Activated CD4-positive, CD25-positive, alpha-beta regulatory T cell treated with anti-CD3 and anti-CD28 coated beads, Interleukin-2, amount 50 U/mL, for 72 hours (primary cell): Measurements from ENCODE around the gene MOXD1.
"Not testable (repeated sequence)": the region's sequence is repeated elsewhere in the genome, so short reads cannot be mapped to it uniquely, and the experiment has no call there.

ENCODE experiments used
- DNase-seq: peaks from one replicate; pipeline ENCODE4 v3.0.0; 2021

Gene MOXD1

GRCh38 chr6:132351986-132352385, 49.3 kb downstream of the MOXD1 start:
- not testable (repeated sequence) for DNase-seq

DNA sequence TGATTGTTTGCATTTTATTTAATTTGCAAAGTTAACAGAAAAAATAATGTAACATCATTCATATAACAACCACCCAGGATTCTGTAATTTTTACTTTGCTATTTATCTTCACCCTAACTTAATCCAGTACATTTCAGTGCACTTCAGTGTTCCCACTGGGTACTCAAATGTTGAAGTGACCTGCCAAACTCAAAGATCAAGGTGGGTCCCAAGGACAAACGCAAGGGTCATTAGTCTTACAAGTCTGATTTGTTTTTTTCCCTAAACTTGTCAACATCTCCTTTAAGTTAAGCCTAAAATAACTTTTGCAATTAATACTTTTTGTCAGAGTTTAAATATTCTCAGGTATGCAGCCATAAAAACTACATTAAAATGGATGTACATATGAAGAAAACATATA, 53.0 kb downstream of the MOXD1 start:
- no peak for DNase-seq

DNA sequence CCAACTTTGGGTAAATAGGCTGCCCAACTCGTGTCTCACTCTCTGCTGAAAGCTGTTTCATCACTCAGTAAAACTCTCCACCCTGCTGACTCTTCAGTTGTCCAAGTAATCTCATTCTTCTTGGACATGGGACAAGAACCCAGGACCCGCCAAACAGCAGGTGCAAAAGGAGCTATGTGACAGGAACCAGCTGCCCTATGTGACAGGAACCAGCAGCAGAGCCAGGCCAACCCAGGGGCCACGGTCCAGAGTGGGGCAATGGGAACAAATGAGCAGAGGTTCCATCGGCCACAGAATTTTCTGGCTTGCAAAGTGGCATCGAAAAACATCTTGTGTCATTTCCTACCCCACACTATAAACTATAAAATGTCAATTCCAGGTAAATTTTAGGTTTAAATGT, 56.5 kb downstream of the MOXD1 start:
- DNase-seq = no peak

DNA sequence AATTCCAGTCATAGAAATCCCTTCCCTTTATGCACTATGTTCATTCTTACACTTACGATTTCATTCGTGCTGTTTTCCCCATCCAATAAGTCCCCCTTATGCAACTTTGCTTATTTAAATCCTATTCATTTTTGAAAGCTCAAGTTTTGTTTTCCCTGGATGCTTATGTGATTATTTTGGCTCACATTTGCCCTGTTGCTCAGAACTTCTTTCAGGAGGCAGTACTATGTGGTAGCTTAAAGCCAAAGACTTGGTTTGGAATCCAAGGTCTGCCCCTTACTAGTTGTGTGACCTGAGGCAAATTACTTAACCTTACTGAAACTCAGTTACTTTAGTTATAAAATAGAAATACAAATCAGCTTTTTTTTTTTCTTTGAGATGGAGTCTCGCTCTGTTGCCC, 59.6 kb downstream of the MOXD1 start:
- DNase-seq = no peak

DNA sequence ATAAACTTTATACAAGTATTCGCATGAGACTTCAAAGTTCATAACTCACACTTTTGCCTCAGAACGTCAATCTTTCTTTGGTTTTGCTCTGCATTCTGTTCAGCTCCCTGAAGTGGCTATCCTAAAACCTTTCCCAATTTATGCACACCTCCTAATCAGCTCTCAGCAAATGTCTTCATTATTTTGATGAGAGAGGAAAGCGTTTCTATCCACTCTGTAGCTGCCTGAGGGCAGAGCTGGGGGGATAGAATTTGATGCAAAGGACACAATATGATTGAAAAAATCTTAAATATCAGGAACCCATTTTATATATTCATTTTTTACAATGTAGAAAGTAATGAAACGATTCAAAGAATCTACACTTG, 66.8 kb downstream of the MOXD1 start:
- DNase-seq = no peak

GRCh38 chr6:132333639-132334520, 67.4 kb downstream of the MOXD1 start:
- DNase-seq = no peak

GRCh38 chr6:132330759-132331158, 70.5 kb downstream of the MOXD1 start:
- DNase-seq = no peak

- no peak for DNase-seq
Measured at GRCh38 chr6:132322398-132322797, 78.9 kb downstream of the MOXD1 start.

GRCh38 chr6:132320007-132320406, 81.3 kb downstream of the MOXD1 start:
- DNase-seq = no peak

GRCh38 chr6:132316970-132317369, 84.3 kb downstream of the MOXD1 start:
- DNase-seq = no peak

DNA sequence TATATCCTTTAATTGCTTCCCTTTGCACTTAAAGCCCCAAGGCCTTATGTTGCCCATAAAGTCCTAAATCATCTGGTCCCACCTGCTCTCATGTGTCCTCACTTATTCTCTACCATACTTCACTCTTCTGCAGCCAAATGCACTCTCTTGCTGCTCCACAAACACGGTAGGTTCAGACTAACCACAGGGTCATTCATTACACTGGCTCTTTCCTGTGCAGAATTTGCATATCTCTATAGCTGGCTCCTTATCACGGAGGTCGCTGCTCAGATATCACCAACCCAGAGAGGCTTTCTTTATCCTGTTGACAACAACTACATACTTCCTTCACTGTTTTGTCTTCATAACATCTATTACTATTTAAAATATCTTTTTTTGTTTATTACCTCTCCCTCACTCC, 86.8 kb downstream of the MOXD1 start:
- DNase-seq = no peak

- DNase-seq = no peak
Measured at GRCh38 chr6:132310921-132311320, 90.4 kb downstream of the MOXD1 start.

- not testable (repeated sequence) for DNase-seq
Measured at GRCh38 chr6:132310151-132310550, 91.1 kb downstream of the MOXD1 start.

DNA sequence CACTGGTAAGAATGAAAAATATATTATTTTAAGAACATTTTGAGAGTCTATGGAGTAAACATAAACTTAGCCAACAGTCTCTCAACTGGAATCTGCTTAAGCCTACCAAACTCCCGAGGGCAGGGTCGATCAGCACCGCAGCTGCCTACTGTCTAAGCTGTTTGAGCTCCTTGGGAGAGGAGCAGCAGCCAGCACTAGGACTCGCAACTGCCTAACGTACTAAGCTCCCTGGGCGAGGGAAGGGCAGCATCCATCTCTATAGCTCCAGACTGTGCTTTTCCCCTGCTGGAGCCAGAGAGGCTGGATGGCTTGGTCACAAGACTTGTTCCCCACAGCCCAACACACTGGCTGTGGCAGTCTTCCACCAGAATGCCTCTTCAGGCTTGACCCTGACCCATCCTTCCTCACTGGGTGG, 96.4 kb downstream of the MOXD1 start:
- no peak for DNase-seq

DNA sequence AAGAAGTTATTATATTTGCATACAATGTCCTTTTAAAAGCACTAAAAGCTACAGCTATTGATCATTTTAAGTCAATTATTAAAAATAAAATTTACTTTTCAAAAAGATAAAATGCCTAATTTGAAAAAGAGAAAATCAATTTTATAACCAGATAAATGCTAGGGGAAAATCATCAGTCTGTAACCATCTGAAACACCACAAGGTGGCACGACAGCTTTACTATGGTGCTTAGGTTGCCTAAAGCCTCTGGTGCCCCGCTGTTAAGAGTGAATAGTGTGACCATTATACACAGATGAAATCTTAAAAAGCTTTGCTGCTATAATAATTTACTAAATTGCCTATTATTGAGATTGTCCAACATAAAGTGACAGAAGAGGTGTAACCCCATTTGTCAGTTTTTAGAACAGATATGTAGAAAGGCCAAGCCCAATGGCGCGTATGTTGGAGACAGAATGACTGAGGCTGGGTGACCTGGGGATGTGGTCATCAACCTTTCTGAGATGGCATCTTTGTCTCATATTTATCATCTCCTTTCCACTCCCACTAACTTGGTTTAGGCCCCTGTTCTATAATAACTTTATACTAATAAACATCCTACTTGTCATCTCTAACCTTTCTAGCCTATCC, 100.8 kb downstream of the MOXD1 start:
- DNase-seq = no peak

DNA sequence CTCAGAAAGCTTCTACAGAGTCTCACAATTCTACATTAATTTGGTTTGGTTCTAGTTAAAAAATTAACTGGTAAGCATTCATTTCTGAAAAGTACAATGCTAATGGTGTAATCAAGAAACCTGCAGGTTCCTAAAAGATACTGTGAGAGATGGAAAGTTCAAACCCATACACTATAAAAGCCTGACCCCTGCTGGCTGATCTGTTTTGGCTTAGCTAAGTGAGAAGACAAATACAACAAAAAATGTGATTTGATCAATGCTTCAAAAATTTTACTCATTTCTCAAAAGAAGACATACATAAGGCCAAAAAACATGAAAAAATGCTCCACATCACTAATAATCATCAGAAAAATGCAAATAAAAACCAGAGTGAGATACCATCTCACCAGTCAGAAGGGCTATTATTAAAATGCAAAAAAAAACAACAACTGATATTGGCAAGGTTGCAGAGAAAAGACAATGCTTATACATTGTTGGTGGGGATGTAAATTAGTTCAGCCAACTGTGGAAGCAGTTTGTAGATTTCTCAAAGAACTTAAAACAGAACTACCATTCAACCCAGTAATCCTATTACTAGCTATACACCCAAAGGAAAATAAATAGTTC, 102.8 kb downstream of the MOXD1 start:
- DNase-seq = no peak

DNA sequence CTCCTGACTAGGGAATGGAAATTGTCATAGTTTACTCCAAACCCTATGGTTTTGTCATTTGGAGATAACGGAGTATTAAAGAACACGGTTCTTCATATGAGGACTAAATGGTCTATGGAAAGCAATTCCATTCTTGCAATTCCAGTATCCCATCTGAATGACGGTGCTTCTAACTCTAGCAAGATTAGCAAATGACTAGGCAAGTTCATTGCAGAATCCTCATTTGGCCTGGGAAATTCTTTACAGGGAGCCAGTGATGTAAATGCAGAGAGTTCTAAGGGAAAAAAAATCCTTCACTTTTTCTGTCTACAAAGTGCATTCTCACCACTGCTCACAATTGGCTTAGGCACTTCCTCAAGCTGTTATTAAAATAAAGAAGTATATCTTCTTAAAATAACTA, 111.5 kb downstream of the MOXD1 start:
- no peak for DNase-seq

DNA sequence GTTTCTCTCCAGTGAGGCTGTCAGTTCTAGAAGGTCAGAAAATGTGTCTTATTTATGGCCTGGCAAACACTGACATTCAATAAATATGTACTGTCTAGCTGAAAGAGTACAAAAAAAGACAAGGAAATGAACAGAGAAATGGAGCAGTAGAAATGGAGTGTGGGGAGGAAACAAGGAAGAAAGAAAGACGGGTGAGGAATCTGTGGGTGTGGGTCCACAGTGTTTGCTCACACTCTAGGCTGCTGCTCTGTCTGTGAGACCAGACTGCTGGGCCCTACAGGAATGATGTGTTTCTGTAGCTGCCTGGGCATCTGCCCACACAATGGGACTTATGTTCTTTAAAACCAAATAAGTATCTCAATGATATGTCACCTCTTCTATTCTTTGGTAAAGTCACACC, 114.2 kb downstream of the MOXD1 start:
- no peak for DNase-seq

DNA sequence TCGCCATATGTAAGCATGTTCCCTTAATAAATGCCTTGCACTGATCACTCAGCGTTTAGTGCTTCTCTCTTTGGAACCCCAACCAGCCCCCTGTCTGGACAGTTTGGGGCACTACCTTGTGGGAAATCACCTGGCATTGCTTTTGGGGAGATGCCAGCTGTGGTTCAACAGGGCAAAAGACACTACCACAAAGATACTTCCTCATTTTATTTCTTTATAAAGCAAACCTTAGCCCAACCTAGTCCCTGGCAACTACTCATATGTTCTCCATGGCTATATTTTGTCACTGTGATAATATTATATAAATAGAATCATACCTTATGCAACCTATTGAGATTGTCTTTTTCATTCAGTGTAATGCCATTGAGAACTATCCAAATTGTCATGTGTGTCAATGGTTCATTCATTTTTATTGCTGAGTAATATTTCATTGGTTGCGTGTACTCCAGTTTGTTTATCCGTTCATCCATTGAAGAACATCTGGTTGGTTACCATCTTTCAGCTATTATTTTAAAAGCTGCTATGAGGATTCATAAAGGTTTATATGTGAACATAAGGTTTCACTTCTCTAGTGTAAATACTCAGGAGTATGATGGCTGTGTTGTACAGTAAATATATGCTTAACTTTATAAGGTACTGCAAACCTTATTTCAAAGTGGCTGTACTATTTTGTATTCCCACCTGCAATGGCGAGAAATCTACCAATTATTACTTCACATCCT, 114.8 kb downstream of the MOXD1 start:
- no peak for DNase-seq

- no peak for DNase-seq
Measured at GRCh38 chr6:132285004-132285780, 116.1 kb downstream of the MOXD1 start.

DNA sequence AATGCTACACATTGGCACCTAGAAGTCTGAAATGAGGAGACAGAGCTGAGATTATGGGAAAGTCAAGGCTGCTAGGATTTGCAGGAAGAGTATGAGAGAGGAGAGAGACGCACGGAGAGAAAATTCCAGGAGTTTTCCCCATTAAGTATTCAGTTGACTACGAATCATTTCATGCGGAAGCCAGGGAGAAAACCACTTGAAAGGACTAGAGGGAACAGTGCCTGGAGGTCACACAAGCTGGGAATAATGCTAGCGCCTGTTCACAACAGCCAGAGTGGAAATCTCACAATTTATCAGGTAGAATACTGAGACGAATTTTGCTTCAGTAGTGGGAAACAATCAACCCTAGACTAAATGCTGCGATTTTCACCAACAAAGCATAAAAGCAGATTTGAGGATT, 118.6 kb downstream of the MOXD1 start:
- no peak for DNase-seq

DNA sequence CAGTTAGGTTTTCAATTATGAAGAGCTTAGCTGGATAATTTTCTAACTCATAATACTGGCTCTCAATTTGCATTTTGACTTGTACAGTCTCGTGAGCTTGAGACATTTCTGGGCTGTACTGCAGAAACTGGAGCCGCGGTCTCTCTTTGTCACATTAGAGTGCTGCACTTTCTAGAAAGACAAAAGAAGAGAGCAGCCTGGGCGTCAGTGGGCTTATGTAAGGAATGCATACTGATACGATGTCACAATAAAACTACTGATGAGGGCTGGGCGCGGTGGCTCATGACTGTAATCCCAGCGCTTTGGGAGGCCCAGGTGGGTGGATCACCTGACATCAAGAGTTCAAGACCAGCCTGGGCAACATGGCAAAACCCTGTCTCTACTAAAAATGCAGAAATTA, 120.8 kb downstream of the MOXD1 start:
- no peak for DNase-seq
